Osteoblast (primary cell): Measurements from ENCODE around the gene TGFB1I1. TPM values are rescaled to one million over a fixed set of nuclear protein-coding genes. Genes with fewer than 3 reads are reported as not detected.

Experiments used
- DNase-seq: peaks from one replicate; pipeline ENCODE4 v3.0.0; 2011; ENCODE audit warnings: low spot score, mixed read lengths; ENCODE audit not compliant: insufficient read length; ENCODE audit errors: missing footprints
- H2AFZ ChIP-seq: 2 replicates; pipeline ENCODE4 v1.6.0; 2011; ENCODE audit warnings: mild to moderate bottlenecking, low read length
- H3K27ac ChIP-seq: 2 replicates; pipeline ENCODE4 v1.5.1; 2011; ENCODE audit warnings: mild to moderate bottlenecking, low read depth, low read length, moderate library complexity
- H3K27me3 ChIP-seq: 2 replicates; pipeline ENCODE4 v1.6.0; 2012; ENCODE audit warnings: mild to moderate bottlenecking, control low read depth, inconsistent platforms, low read length, moderate library complexity; ENCODE audit not compliant: insufficient read depth
- H3K36me3 ChIP-seq: 2 replicates; pipeline ENCODE4 v1.5.1; 2011; ENCODE audit warnings: mild to moderate bottlenecking, low read length, control low read depth, moderate library complexity; ENCODE audit not compliant: insufficient read depth
- H3K4me1 ChIP-seq: 2 replicates; pipeline ENCODE4 v1.5.1; 2011; ENCODE audit warnings: mild to moderate bottlenecking, low read length, control low read depth, moderate library complexity; ENCODE audit not compliant: insufficient read depth
- H3K4me2 ChIP-seq: 2 replicates; pipeline ENCODE4 v1.6.0; 2011; ENCODE audit warnings: mild to moderate bottlenecking, low read length; ENCODE audit not compliant: insufficient read depth
- H3K4me3 ChIP-seq: fragments of 200-600 bp; sonication (generic); 3 replicates; pipeline ENCODE4 v1.5.1; 2012; ENCODE audit warnings: mild to moderate bottlenecking, low read length, inconsistent platforms; ENCODE audit not compliant: insufficient read depth
- H3K79me2 ChIP-seq: 2 replicates; pipeline ENCODE4 v1.6.0; 2012; ENCODE audit warnings: mild to moderate bottlenecking, low read length, control low read depth, inconsistent platforms; ENCODE audit not compliant: insufficient read depth
- H3K9me3 ChIP-seq: 2 replicates; pipeline ENCODE4 v1.5.1; 2011; ENCODE audit warnings: low read depth, low read length, control low read depth
- H4K20me1 ChIP-seq: 2 replicates; pipeline ENCODE4 v1.6.0; 2012; ENCODE audit warnings: mild to moderate bottlenecking, low read length, control low read depth; ENCODE audit not compliant: insufficient read depth
- total RNA-seq: library from RNA; depleted of rRNA; stranded (reverse); fragments of >200 nt; gene quantifications from 2 replicates; pipeline ENCODE4 v1.2.3, GENCODE V29; 2012
- TF ChIP-seq, protein P1 (sequence below): IDR thresholded peaks from 2 replicates; pipeline ENCODE4 v1.5.1; 2011; ENCODE audit warnings: mild to moderate bottlenecking, low read depth, low read length, moderate library complexity; ENCODE audit errors: extremely low read depth

TGFB1I1 gene
- total RNA-seq, 1 donor = 60.1 TPM

DNA sequence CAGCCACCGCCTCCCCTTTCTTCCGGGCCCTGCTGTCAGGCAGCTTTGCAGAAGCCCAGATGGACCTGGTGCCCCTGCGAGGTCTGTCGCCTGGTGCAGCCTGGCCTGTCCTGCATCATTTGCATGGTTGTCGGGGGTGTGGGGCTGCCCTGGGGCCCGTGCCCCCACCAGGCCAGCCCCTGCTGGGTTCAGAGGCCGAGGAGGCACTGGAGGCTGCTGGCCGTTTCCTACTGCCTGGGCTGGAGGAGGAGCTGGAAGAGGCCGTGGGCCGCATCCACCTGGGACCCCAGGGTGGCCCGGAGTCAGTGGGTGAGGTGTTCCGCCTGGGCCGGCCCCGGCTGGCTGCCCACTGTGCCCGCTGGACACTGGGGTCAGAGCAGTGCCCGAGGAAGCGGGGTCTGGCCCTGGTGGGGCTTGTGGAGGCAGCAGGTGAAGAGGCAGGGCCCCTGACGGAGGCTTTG is 5.5 kb upstream of the TGFB1I1 start:
- H3K79me2 ChIP-seq = peaks cover 6% of the 10 kb centered on the region
- DNase-seq = no peak
- peaks cover 5% of the 10 kb centered on the region for H3K4me1 ChIP-seq
- peaks cover 21% of the 10 kb centered on the region for H3K36me3 ChIP-seq
- H3K4me2 ChIP-seq = no peak overlapping the region
- no peaks in the 10 kb centered on the region for H3K9me3 ChIP-seq
- H4K20me1 ChIP-seq = no peaks in the 10 kb centered on the region
- no peak overlapping the region for H2AFZ ChIP-seq
- H3K27me3 ChIP-seq = no peaks in the 10 kb centered on the region
- TF ChIP-seq, protein P1, sequence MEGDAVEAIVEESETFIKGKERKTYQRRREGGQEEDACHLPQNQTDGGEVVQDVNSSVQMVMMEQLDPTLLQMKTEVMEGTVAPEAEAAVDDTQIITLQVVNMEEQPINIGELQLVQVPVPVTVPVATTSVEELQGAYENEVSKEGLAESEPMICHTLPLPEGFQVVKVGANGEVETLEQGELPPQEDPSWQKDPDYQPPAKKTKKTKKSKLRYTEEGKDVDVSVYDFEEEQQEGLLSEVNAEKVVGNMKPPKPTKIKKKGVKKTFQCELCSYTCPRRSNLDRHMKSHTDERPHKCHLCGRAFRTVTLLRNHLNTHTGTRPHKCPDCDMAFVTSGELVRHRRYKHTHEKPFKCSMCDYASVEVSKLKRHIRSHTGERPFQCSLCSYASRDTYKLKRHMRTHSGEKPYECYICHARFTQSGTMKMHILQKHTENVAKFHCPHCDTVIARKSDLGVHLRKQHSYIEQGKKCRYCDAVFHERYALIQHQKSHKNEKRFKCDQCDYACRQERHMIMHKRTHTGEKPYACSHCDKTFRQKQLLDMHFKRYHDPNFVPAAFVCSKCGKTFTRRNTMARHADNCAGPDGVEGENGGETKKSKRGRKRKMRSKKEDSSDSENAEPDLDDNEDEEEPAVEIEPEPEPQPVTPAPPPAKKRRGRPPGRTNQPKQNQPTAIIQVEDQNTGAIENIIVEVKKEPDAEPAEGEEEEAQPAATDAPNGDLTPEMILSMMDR = no peak
- no peak overlapping the region for H3K4me3 ChIP-seq
- no peak overlapping the region for H3K27ac ChIP-seq

DNA sequence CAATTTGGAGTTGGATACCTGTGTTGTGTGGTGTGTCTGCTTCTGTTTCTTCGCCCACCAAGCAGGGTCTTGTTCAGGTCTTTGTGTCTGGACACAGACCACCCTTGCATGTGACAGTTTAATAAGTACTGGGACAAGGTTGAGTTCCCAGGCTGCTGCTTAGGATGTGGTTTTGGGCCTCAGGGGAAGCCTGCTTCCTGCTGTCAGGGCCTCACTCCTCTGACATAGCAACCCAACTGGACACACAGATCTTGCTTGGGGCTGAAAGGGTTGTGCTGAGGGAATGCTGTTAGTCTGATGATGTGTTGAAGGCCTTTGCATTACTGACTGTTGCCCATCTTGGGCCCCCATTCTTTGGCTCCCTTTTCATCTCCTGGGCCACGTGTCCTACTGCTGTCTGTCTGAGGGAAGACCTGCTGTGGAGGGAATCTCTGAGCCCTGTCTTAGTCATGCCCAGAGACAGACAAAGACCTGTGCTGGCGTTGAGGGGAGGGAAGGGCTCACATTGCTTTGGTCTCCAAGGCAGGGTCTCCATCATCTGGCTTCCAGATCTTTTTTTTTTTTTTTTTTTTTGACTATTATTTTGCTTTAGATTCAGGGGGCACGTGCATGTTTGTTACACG is 4.7 kb upstream of the TGFB1I1 start:
- peaks cover 8% of the 10 kb centered on the region for H3K4me1 ChIP-seq
- H3K36me3 ChIP-seq = peaks cover 18% of the 10 kb centered on the region
- H3K79me2 ChIP-seq = no peaks in the 10 kb centered on the region
- DNase-seq = peak; percentile 90
- H3K27me3 ChIP-seq = no peaks in the 10 kb centered on the region
- H3K4me3 ChIP-seq = no peak overlapping the region
- no peak overlapping the region for H3K4me2 ChIP-seq
- TF ChIP-seq, protein P1 = no peak
- no peaks in the 10 kb centered on the region for H4K20me1 ChIP-seq
- no peak overlapping the region for H2AFZ ChIP-seq
- H3K9me3 ChIP-seq = no peaks in the 10 kb centered on the region
- H3K27ac ChIP-seq = peak overlapping the region; percentile 23

DNA sequence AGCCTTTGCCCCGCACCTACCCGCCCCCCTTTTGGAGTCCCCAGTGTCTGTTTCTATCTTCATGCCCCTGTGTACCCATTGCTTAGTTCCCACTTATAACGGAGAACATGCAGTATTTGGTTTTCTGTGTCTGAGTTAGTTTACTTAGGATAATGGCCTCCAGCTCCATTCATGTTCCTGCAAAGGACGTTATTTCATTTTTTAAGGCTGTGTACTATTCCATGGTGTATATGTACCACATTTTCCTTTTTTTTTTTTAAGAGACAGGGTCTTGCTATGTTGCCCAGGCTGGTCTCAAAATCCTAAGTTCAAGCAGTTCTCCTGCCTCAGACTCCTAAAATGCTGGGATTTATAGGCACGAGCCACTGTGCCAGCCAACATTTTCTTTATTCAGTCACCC is 4.1 kb upstream of the TGFB1I1 start:
- DNase-seq = peak; percentile 43
- Histone ChIP-seq H3K27ac (no peak overlapping the region), H3K79me2 (peaks cover 2% of the 10 kb centered on the region), H3K4me3 (no peak overlapping the region), H3K4me1 (peaks cover 12% of the 10 kb centered on the region), H3K4me2 (no peak overlapping the region), H3K27me3 (no peaks in the 10 kb centered on the region), H3K9me3 (no peaks in the 10 kb centered on the region), H4K20me1 (no peaks in the 10 kb centered on the region), H3K36me3 (peaks cover 16% of the 10 kb centered on the region), H2AFZ (no peak overlapping the region)
- TF ChIP-seq, protein P1 = no peak

DNA sequence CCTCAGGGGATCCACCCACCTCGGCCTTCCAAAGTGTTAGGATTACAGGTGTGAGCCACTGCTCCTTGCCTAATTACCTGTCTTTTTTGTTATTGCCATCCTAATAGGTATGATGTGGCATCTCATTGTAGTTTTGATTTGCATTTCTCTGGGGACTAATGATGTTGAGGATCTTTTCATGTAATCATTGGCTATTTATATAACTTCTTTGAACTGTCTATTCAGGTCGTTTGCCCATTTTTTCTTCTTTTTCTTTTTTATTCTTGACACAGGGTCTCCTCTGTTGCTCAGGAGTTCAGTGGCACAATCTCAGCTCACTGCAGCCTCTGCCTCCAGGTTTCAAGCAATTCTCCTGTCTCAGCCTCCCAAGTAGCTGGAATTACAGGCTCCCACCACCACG is 1.3 kb upstream of the TGFB1I1 start:
- H3K27me3 ChIP-seq = no peaks in the 10 kb centered on the region
- no peak overlapping the region for H3K27ac ChIP-seq
- no peak overlapping the region for H3K4me3 ChIP-seq
- no peak overlapping the region for H2AFZ ChIP-seq
- H3K9me3 ChIP-seq = no peaks in the 10 kb centered on the region
- H3K4me2 ChIP-seq = peak overlapping the region; percentile 89
- H3K36me3 ChIP-seq = peaks cover 29% of the 10 kb centered on the region
- TF ChIP-seq, protein P1 = no peak
- peak; percentile 62 for DNase-seq
- peaks cover 24% of the 10 kb centered on the region for H4K20me1 ChIP-seq
- peaks cover 2% of the 10 kb centered on the region for H3K79me2 ChIP-seq
- H3K4me1 ChIP-seq = peaks cover 28% of the 10 kb centered on the region
